GM15510 (cell line): ENCODE data around the gene FAM89B.
A peak's percentile ranks its signal among the peaks of the same experiment; 100 is the strongest.

ENCODE experiments used
- POLR2A ChIP-seq: IDR thresholded peaks from 3 replicates; pipeline ENCODE4 v1.6.1; 2011; ENCODE audit warnings: borderline replicate concordance; ENCODE audit not compliant: insufficient read length; ENCODE audit errors: extremely low read depth

The FAM89B gene

DNA sequence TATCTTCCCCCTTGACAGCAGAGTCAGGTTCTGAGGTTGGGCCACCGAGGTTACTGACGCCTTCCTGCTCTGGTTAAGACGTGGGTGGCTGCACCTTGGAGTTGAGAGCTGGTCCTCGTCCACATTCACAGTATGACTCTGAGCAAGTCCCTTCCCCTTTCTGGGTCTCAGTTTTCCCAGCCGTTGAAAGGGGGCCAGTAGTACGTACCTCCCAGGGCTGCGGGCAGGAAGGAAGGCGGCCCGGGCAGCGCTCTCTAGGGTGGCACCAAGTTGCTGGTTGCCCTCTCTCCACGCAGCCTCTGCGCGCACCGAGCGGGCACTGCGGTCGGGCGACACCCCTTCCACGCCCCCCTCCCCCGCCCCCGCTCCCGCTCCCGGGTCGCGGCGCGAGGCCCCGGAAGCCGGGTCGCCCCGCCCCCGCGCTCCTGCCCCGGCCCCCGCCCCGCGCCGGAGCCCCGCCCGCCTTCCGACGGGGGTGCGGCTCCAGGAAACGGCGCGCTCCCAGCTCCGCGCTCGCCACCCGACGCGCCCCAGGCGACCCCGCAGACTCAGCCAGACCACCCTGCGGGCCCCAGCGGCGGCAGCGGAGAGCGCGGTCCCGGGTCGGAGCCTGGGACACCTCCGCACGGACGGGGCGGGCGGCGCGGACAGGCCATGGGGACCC, 3.4 kb downstream of the FAM89B start, which contains the start of gene EHBP1L1:
TSS of gene EHBP1L1 (plus strand) at position 486 of the 664 bp plus-strand sequence. CDS start 250 bp downstream, outside the sequence.
- TF ChIP-seq POLR2A = peak; percentile 59

GRCh38 chr11:65576232-65576866, 4.0 kb downstream of the FAM89B start:
- TF ChIP-seq POLR2A = no peak

DNA sequence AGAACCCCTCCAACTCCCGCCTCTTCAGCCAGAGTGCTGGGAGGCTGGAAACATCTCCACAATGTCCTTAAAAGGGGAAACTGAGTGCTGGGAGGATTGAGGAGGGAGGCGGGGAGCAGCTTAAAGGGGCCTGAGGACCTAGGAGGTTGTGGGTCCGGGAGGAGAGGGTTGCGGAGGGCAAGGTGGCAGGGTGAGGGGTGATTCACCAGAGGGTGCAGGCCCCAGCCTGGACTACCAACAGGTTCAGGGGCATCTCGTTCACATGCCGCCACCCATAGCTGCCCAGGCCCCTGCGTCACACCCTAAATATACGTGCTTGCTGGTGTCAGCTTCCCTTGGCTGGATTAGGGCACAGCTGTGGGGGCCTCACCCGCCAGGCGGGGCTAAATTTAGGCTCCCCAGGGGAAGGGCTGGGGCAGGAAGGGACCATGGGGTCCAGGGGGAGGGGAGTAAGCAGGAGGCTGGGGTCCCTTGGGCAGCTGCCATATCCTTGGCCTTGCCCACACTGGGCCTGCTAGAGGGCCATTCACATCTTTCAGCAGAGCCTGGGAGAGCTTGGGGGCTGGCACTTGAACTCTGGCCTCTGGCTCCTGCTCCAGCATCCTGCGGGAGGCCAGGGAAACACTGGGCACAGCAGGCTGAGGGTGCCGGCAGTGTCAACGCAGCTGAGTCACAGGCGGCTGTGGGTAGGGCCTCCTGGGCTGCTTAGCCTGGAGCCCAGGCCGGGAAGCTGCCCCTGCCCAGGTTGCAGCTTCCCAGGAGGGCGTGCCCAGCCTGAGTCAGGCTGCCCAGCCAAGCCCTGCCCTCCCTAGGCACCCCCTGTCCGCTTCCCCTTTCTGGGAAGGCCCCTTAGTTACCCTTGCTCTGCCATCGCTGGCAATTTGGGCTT, 4.8 kb downstream of the FAM89B start:
- TF ChIP-seq POLR2A = no peak

- TF ChIP-seq POLR2A = no peak
Observed at GRCh38 chr11:65577756-65578109, 5.4 kb downstream of the FAM89B start.

GRCh38 chr11:65578134-65578533, 5.8 kb downstream of the FAM89B start:
- TF ChIP-seq POLR2A = no peak

DNA sequence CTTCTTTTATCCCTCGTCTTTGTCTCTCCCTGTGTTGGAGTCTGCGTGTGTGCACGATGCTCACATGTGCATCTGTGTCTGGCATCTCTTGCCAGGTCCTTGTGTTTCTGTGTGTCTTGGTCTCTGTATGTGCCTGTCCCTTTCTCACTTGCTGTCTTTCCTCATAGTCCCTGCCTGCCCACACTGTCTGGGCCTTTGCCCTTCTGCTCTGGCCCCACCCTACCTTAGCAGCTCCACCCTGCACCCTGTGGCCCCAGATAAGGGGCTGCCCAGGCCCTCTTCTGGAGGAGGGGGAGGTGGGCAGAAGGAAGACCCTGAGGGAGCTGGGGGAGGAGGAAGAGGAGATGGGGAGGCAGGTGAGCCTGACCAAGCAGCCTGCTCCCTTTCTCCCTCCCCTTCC, 6.3 kb downstream of the FAM89B start:
- no peak for TF ChIP-seq POLR2A

GRCh38 chr11:65579291-65579690, 7.0 kb downstream of the FAM89B start:
- no peak for TF ChIP-seq POLR2A

GRCh38 chr11:65580031-65580692, 7.8 kb downstream of the FAM89B start:
- no peak for TF ChIP-seq POLR2A

- no peak for TF ChIP-seq POLR2A
Observed at GRCh38 chr11:65580756-65581155, 8.4 kb downstream of the FAM89B start.

DNA sequence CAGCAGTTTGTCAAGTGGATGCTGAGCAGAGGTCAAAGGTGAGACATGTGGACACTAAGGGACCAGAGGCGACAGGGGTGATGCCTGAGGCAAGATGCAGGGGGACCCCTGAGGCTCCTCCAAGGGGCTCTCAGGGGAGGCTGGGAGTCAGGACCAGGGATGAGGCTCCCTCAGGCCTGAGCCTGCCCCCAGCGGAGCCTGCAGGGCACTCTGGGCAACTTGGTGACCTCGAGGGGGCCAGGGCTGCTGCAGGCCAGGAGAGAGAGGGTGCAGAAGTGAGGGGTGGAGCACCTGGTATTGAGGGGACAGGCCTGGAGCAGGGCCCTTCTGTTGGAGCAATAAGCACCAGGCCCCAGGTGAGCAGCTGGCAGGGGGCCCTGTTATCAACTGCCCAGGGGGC, 9.6 kb downstream of the FAM89B start:
- TF ChIP-seq POLR2A = no peak

DNA sequence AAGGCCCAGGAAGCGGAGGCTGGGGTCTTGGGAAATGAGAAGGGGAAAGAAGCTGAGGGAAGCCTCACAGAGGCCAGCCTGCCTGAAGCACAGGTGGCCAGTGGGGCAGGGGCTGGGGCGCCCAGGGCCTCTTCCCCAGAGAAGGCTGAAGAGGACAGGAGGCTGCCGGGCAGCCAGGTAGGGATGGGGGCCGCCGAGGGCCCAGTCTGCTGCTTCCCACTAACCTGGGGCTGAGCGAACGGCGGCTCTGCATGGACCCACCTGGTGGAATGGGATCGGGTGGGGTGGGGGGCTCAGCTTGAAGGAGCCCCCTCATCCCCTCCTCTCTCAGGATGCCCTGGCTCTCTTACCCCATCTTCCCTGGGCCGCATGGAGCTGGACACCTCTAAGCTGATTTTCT, 11.3 kb downstream of the FAM89B start:
- no peak for TF ChIP-seq POLR2A

DNA sequence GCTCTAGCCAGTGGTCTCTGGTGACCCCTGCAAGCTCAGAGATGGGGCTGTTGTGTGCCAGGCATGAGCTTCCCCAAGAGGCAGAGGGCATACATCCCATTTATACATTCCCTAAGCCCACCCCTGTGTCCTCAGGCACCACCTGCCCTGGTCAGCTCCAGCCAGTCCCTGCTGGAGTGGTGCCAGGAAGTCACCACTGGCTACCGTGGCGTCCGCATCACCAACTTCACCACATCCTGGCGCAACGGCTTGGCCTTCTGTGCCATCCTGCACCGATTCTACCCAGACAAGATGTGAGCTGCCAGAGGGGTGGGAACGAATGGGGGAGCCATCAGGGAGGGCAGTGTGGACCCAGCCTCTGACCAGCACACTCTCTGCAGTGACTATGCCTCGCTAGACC, 11.8 kb downstream of the FAM89B start:
- TF ChIP-seq POLR2A = no peak

DNA sequence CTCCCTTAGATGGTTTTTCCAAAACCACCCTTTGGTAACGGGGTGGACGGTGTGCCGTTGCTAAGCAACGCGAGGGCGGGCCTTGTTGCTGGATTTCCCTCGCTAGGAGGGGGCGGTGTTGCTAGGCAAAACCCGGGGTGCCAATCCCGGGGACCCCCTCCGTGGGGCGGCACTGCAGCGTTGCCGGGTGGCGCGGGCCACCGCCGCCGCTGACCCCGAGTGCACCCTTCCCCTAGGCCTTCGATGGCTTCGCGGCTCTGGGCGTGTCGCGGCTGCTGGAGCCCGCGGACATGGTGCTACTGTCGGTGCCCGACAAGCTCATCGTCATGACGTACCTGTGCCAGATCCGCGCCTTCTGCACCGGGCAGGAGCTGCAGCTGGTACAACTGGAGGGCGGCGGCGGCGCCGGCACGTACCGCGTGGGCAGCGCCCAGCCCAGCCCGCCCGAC, 12.4 kb downstream of the FAM89B start:
- no peak for TF ChIP-seq POLR2A

GRCh38 chr11:65585396-65586246, 13.3 kb downstream of the FAM89B start:
- TF ChIP-seq POLR2A = no peak
